HG03066 (cell line): Measurements from ENCODE around the gene ACADSB.

ENCODE experiments used
- ATAC-seq: cut with Tn5 transposase; IDR thresholded peaks from one replicate; pipeline ENCODE4 v1.9.1; 2021; ENCODE audit warnings: low read depth; ENCODE audit not compliant: unreplicated experiment

The ACADSB gene

GRCh38 chr10:123000155-123000554 is 8.7 kb upstream of the ACADSB start:
- no peak for ATAC-seq

- ATAC-seq = no peak
Observed at GRCh38 chr10:123001370-123001769, 7.4 kb upstream of the ACADSB start.

GRCh38 chr10:123004298-123004697 is 4.5 kb upstream of the ACADSB start:
- no peak for ATAC-seq

GRCh38 chr10:123007558-123008354 is 1.1 kb upstream of the ACADSB start:
- peak; percentile 33 for ATAC-seq

GRCh38 chr10:123009105-123009820 is 457 bp downstream of the ACADSB start:
- peak; percentile 16 for ATAC-seq

- no peak for ATAC-seq
Observed at GRCh38 chr10:123011987-123012386, 3.2 kb downstream of the ACADSB start.

- no peak for ATAC-seq
Observed at GRCh38 chr10:123013456-123014419, 4.9 kb downstream of the ACADSB start.

GRCh38 chr10:123014772-123015171 is 6.0 kb downstream of the ACADSB start:
- ATAC-seq = no peak

- no peak for ATAC-seq
Observed at GRCh38 chr10:123016228-123016627, 7.4 kb downstream of the ACADSB start.

- ATAC-seq = no peak
Observed at GRCh38 chr10:123017421-123018165, 8.8 kb downstream of the ACADSB start.

GRCh38 chr10:123018531-123018930 is 9.7 kb downstream of the ACADSB start:
- ATAC-seq = no peak

- ATAC-seq = no peak
Observed at GRCh38 chr10:123019264-123019663, 10.5 kb downstream of the ACADSB start.

GRCh38 chr10:123019941-123020703 is 11.3 kb downstream of the ACADSB start:
- ATAC-seq = no peak

- ATAC-seq = no peak
Observed at GRCh38 chr10:123021517-123021916, 12.7 kb downstream of the ACADSB start.

GRCh38 chr10:123024540-123024939 is 15.7 kb downstream of the ACADSB start:
- ATAC-seq = no peak

- no peak for ATAC-seq
Observed at GRCh38 chr10:123026302-123026701, 17.5 kb downstream of the ACADSB start.

GRCh38 chr10:123027861-123028260 is 19.1 kb downstream of the ACADSB start:
- ATAC-seq = no peak

- no peak for ATAC-seq
Observed at GRCh38 chr10:123031124-123031523, 22.3 kb downstream of the ACADSB start.

GRCh38 chr10:123034332-123034731 is 25.5 kb downstream of the ACADSB start:
- no peak for ATAC-seq
